Measurements from ENCODE around the gene ADCY2.

- no peak for TF ChIP-seq CTCF (conservative IDR thresholded peaks at IDR 0.05; ENCODE audit: low read length)
- TF ChIP-seq EZH2phosphoT487 (IDR thresholded peaks at IDR 0.05; ENCODE audit: borderline replicate concordance, low read depth, low read length), result no peak
These were observed 471.3 kb downstream of the ADCY2 start for GRCh38 chr5:7867260-7867659.

All from OCI-LY7 (cell line).